ENCODE data around the gene KCNMB4.
"Not testable (repeated sequence)": the region's sequence is repeated elsewhere in the genome, so short reads cannot be mapped to it uniquely, and the experiment has no call there.

The KCNMB4 gene

DNA sequence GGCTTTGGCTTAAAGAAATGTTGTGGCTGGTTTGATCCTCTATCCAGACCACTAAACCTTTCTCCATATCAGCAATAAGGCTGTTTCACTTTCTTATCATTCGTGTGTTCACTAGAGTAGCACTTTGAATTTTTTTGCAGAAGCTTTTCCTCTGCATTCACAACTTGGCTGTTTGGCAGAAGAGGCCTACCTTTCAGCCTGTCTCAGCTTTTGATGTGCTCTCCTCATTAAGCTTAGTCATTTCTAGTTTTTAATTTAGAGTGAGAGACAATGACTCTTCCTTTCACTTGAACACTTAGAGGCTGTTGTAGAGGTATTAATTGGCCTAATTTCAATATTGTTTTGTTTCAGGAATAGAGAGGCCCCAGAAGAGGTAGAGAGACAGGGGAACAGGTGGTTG lies 13.8 kb downstream of the KCNMB4 start:
- DNase-seq, result no peak

DNA sequence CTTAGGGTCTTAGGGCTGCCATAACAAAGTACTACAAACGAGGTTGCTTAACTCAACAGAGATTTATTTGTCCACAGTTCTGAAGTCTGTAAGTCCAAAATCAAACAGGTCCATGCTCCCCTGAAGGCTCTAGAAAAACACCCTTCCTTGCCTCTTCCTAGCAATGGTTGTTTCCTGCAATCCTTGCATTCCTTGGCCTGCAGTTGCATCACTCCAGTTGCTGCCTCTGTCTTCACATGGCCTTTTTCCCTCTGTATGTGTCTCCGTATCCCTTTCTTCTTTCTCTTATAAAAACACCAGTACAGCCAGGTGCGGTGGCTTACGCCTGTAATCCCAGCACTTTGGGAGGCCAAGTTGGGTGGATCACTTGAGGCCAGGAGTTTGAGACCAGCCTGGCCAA lies 17.4 kb downstream of the KCNMB4 start:
- DNase-seq, result no peak

DNA sequence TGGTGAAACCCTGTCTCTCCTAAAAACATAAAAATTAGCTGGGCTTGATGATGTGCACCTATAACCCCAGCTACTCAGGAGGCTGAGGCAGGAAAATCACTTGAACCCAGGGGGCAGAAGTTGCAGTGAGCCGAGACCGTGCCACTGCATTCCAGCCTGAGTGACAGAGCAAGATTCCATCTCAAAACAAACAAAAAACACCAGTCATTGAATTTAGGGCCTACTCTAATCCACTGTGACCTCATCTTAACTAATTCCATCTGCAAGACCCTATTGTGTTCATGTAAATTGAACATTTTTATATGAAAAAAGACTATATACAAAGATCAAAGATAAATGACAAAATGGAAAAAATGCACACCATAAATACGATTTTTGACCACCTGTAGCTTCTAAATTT lies 17.8 kb downstream of the KCNMB4 start:
- no peak for DNase-seq

DNA sequence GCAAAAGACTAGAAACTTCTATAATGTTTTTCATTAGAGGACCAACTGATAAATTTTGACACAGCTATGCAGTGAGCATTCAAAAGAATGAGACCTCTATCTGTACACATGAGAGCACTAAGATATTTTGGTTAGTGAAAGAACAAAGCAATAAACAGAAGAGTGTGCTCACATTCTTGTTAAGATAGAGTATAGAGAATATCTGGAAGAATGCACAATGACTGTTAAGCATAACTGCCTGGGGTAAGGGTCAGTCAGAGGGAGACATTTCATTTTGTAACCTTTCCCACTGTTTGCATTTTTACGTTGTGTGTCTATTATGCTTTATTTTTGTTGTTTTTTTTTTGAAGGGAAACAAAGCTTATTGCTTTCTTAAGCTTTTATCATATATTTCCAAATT lies 20.7 kb downstream of the KCNMB4 start:
- DNase-seq, result no peak

DNA sequence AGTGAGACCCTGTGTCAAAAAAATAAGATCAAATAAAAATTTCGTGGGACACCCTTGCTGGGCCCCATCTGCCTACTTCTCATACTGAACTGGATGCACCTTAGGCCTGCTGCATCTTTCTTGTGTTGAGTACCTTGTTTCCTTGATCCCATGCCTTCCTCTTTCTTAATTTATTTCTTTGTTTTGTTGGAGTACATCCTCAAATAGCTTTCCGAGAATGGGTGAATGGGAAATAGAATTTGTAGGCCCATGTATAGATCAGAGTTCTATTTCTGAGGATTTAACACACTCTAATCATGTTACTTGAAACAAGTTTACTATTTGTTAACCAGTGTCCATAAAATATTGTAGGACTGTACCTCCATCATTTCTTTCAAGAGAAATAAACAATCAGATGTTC lies 23.6 kb downstream of the KCNMB4 start:
- no peak for DNase-seq

DNA sequence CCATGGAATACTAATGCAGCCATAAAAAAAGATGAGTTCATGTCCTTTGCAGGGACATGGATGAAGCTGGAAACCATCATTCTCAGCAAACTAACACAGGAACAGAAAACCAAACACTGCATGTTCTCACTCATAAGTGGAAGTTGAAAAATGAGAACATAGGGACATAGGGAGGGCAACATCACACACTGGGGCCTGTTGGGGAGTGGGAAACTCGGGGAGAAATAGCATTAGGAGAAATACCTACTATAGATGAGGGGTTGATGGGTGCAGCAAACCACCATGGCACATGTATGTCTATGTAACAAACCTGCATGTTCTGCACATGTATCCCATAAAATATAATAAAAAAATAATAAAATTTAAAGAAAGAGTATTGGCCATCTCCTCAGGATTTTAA lies 26.5 kb downstream of the KCNMB4 start:
- DNase-seq, result not testable (repeated sequence)

DNA sequence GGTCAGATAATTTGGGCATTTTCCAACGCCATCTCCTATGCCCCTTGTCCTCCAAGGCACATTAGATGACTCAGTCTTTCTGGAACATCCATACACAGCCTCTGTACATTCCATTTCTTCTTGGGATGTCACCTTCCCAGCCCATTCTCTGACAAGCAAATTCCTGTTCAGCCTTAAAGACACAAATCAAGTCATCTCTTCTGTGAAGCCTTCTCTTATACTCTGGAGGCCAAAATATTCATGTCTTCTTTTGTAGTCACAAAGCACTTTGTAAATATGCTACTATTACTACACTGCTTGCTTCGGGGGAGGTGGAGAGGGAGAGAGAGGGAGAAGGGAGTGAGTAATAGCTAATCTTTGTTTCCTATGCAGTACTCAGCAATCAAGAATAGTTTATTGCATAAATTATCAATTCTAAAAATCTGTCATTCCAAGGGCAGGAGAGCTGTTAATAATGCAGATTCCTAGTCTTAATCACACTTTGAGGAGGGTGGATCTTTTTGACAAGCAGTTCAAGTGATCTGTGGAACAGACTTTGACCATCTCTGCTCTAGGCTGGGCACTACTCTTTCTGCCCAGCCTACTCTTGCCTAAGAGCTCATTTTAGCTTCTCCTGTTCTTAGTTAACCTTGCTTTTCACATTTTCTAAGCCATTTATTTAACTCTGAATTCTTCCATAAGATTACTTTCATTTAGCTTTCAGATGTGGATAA lies 27.9 kb downstream of the KCNMB4 start:
- no peak for DNase-seq

DNA sequence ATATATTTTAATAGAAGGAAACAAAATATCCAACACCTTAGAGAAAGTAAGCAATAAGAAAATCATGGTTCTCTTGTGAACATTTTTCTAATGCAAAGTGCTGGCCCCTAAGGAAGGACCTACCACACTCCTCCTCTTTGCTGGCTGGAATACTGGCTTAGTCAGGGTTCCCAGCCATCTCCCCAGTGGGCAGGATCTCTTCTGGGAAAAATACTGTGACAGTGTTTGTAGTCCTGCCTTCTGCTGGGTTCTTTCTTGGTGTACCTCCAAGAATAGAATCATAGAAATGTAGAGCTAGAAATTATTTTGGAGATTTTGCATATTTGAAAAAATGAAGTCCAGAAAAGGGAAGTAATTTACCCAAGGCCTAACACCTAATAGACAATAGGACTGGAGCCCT lies 31.9 kb downstream of the KCNMB4 start:
- no peak for DNase-seq

DNA sequence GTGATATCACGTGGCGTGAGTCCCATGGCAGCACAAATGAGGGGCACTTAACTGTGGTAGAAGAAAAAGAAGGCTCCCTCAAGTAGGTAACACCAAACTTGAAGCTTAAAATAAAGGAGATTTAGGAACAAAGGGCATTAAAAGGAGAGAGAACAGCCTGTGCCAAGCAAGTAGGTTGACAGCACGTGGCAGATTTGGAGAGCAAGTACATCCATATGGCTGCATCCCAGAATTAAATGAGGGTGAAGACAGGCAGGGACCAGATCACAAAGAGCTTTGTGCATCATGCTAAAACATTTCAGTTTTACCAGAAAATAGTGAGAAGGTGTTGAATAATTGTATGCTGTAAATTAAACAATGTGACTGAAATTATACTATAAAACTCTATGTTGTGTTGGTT lies 32.8 kb downstream of the KCNMB4 start:
- DNase-seq, result no peak

DNA sequence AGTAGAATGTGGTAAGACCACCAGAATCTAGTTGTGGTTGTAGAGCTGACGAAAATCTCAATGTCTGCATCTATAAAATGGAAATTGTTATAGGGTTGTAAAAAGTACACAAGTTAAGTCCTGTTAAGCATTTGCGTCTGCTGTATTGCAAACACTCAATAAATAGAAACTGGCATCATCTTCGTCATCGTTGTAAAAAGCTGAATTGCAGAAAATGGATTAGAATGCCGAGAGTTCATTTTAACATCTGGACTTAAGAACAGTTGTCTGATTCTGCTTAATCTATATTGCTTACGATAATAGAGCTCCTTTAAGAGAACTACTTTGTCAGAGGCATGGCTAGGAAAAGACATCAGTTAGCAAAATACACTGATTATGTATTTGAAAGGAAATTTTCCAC lies 33.2 kb downstream of the KCNMB4 start:
- no peak for DNase-seq

DNA sequence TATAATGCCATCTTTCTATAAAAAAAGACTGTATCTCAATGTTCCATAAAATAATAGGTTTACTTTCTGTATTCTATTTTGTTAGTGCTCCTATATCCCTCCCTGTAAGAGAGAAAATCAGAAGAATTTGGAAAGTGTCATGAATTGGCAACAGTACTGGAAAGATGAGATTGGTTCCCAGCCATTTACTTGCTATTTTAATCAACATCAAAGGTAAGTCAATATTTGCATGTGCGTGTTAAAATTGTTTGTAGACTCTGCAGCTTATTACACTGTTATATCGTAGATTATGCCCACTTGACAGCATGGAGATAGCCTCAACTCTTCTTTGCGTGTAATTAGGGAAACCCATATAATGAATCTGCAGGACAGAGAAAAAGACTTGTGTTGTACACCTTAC lies 34.0 kb downstream of the KCNMB4 start:
- DNase-seq, result no peak

DNA sequence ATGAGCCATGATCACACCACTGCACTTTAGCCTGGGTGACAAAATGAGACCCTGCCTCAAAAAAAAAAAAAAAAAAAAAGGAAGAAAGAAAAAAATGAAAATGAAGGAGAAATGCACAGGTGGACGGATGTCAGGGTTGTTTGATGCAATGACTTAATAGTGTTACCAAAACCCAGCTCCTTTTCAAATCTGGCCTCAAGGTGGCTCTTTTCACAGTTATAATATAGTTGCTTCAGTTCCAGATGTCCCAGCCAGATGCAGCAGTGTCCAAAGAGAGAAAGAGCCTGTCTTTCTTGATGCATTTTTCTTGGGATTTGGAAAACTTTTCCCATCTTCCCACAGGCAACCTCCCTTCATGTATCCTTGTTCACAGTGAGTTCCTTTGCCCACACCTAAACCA lies 36.5 kb downstream of the KCNMB4 start:
- DNase-seq, result no peak

DNA sequence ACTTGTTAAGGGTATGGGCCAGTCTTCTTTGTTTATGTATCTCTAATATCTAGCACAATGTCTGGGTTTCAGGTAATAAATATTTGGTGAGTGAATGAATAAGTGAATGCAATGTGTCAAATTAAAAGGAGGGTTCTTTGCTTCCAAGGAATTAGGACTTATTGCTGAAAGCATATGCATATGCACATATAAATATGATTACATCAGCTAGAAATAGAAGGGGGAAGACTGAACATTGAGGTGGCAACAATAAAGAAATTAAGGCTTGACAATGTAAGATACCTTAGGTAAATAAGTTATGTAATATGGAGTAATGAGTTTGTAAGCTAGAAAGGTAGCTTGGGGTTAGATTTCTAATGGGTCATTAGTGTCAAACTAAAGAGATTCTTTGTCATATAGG lies 37.7 kb downstream of the KCNMB4 start:
- no peak for DNase-seq

DNA sequence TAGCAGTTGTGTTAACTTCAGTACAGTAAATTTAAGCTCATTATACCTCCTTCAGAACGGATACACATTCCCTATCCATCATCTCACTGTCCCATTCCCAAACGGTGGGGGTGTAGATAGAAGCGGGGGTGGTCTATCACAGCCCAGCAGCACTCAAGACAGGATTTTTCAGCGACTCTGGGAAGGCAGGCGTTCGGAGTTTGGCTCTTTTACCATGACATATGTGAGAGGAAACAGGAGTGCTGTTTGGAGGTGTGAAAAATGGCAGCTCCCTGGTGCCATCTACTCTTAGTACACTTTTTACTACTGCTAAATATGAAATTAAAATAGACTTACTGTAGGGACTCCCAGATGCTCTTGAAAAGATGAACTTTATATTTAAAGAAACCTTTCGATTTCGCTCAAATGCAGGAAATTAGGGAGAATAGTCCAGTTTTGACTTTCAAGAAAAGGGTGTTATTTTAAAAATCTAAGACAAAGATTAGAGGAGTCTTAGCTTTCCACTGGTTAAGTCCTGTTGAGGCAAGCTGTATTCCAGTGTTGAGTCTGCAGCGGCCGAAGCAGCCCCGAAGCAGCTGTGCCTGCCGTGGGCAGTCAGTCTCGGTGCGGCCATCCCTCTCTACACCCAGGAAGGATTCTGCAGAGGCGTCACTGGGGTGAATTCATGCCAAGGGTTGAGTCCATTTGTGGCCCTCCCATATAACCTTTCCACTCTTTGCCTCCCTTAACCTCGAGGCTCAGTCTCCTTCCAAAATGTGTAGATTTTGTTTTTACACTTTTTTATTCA lies 42.1 kb downstream of the KCNMB4 start:
- no peak for DNase-seq

DNA sequence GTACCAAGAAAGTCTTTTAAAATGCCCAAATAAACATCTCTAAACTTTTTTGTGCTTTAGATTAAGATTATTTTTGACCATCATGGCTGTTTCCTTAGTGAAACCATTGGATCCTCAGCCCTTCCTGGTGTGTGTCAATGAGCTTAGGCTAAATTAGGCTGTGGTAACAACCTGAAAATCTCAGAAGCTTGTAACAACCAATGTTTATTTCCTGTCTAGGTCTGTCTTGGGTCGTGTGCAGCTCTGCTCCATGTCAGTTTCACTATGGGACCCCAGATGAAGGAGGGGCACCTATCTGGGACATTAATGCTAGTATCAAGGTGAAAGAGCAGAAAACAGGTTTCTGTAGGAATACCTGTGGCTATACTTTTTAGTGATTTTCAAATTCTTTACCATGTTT lies 49.9 kb downstream of the KCNMB4 start:
- no peak for DNase-seq

DNA sequence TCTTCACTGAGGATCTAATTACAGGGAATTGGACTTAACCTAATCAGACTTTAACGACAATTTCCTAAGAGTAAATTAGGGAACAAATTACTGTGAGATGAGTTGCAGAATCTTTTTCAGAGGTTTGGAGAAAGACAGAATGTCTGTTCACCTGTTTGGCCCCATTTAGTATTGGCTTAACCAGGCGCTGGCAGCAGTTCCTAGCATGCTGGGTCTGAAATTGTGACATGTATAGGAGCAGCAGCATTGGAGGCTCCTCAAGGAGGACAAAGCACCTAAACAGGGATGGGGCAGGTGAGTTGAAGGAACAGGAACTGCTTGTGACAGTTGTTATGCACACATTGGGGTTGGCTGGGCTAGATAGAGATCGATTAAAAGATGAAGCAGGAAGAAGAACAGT lies 51.0 kb downstream of the KCNMB4 start:
- DNase-seq, result no peak

DNA sequence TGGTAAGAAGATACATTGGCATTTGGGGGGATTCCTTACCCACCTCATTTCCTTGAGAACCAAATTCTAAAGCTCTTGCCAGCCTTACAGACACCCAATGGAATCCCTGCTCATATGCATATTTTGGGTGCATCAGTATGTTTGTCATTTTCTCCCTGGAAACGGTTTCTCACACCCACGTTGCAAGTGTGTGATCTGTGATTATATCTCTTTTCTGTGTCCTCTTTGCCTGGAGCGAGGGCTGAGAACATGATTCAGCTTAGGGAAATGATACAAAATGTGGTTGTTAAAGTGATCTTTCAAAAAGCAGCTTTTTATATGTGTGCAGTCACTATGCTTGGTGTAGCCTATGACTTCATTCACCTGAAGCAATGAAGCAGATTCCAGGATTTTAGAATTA lies 52.0 kb downstream of the KCNMB4 start:
- DNase-seq, result no peak

DNA sequence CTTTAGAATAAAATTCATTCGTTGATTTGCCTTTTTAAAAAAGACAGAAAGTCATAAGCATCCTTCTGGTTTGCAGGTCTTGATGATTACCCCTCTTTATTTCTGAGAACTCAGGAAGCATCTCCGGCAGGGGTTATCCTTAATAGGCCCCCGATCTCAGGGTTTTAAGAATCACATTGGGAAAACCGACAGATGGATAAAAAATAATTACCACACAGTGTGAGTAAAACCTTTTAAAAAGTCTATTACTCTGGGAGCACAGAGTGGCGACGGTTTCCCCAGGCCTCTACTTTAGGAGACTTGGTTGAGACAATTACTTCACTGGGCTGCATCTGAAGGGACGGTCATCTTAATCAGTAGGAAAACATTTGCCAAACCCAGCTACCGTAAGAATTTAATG lies 56.5 kb downstream of the KCNMB4 start:
- no peak for DNase-seq

DNA sequence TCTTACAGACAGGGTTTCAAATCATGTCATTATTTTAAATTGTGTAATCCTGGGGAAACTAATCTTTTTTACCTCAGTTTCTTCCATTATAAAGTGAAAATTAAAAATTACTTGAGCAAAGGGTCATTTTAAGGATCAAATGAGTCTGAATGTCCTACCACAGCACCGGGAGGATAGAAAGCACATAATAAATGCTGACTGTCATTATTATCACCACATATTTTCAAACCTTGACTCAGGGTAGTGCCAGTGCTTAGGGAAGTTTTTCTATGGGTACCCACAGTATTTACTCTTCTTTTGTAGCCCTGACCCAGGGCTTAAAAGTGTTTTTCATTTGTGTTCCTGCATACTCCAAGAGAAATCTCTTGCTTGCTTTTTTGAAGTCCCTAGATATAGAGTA lies 60.5 kb downstream of the KCNMB4 start:
- DNase-seq, result no peak

DNA sequence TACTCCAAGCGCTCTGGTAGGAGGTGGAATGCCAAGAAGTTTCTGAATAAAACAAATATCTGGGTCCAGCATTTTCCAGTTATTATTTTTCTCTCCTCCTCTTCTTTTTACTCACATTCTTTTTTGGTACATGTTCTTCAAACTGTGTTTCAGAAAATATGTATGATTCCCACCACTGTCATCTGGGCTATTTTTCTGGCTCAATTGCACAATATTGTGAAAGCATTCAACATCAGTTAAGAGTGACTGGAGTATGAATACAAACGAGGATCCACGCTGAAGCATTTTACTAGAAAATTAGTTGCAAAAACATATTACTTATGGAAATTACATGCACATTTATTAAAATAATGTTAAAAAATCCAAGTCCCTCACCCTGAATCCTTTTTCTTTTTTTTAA lies 61.5 kb downstream of the KCNMB4 start:
- no peak for DNase-seq

DNA sequence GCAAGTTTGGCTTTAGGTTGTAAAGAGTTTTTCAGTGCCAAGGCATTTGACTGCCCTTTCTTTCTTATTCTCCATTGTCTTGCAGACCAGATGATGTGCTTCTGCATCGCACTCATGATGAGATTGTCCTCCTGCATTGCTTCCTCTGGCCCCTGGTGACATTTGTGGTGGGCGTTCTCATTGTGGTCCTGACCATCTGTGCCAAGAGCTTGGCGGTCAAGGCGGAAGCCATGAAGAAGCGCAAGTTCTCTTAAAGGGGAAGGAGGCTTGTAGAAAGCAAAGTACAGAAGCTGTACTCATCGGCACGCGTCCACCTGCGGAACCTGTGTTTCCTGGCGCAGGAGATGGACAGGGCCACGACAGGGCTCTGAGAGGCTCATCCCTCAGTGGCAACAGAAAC lies 64.3 kb downstream of the KCNMB4 start:
- no peak for DNase-seq

DNA sequence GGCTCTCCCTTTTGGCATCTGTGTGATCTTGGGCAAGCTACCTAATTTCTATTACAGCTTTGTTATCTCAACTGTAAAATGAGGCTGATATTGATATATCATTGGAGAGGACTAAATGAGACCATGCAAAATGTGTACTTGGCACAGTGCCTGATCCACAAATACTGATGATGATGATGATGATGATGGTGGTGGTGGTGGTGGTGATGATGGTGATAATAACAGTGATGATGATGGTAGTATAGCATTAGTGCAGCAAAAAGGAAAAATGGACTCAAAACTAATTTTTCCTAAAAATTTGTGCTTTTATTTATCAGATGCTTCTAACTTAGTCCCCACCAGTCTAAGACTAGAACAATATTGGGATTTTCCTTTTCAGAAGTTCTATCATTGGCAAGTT lies 70.7 kb downstream of the KCNMB4 start:
- no peak for DNase-seq

DNA sequence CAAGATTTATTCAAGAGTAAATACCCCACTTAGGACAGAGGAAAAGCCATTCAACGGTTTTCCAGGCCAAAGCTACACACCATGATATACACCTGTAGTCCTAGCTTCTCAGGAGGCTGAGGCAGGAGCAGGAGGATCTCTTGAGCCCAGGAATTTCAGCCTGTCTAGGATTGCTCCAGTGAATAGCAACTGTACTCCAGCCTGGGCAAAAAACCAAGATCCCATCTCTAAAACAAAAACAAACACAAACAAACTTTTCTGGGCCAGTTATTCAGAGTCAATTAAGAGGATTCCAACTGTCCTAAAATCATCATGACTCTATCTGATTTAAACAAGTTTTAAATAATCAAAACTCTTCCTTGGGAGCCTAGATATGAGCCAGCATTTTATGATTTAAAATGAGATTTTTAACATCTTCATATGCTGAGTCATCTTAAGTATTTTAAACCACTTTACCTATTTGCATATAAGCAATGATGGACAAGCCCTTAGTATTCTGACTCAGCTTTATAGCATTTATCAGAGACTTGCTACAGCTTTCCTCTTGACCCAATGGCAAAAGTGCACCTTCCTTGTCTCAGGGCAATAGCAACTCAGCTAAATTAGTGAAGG lies 77.1 kb downstream of the KCNMB4 start:
- DNase-seq, result no peak

DNA sequence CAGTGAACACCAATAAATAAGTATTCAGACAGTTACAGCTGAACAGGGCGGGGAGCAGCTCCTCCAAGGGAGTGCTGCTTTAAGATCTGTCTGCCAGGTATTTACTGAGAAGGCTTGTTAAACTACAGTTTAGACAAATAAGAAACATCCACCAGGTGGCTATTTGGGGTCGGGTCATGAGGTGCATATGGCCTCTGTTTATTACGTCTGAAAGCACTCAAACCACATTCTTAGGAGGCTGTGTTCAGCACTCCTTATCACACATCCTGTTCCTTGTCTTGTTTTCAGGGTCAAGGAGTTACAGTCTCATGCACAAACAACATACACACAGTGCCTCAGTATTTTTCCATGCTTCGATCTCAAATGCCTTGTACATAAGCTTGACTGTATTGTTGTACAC lies 78.8 kb downstream of the KCNMB4 start:
- no peak for DNase-seq

Measured in NCI-H1092 (cell line).